Right lobe of liver (tissue), 6 donors: ENCODE measurements around the gene CD300E. TPM values are rescaled to one million over a fixed set of nuclear protein-coding genes. Genes with fewer than 3 reads are reported as not detected.

Experiments used
- ATAC-seq, 4 donors: fragments of 200-7000 bp; cut with Tn5 transposase; one replicate each; pipeline ENCODE4 v1.9.1; 2020; ENCODE audit warnings: mild to moderate bottlenecking in 4 of 4, moderate library complexity in 4 of 4
- DNase-seq, 3 donors: peaks; one replicate each; pipeline ENCODE4 v3.0.0-alpha.2; 2020
- H3K27ac ChIP-seq, 3 donors: fragments of 200-600 bp; one replicate each; pipeline ENCODE4 v1.8.0; 2022
- H3K27me3 ChIP-seq, 2 donors: fragments of 200-600 bp; one replicate each; pipeline ENCODE4 v1.8.0; 2022
- H3K36me3 ChIP-seq, 4 donors: fragments of 200-600 bp; sonication (generic) in 1 of 4; one replicate each; pipeline versions ENCODE4 v1.5.1 to v1.8.0; 2017 to 2022; ENCODE audit warnings: control low read depth in 1 of 4
- H3K4me1 ChIP-seq, 4 donors: fragments of 200-600 bp; sonication (generic) in 1 of 4; one replicate each; pipeline versions ENCODE4 v1.5.1 to v1.8.0; 2017 to 2022; ENCODE audit warnings: control low read depth in 1 of 4
- H3K4me3 ChIP-seq, 3 donors: fragments of 200-600 bp; one replicate each; pipeline ENCODE4 v1.8.0; 2022
- H3K9me3 ChIP-seq, 4 donors: fragments of 200-600 bp; sonication (generic) in 1 of 4; one replicate each; pipeline versions ENCODE4 v1.5.1 to v1.8.0; 2017 to 2022; ENCODE audit warnings: control low read depth in 1 of 4
- CTCF ChIP-seq, 4 donors: fragments of 200-600 bp in 3 of 4; fragments of 450-650 bp in 1 of 4; IDR thresholded peaks; one replicate each; pipeline versions ENCODE4 v1.5.1 to v1.8.0; 2016 to 2022; ENCODE audit warnings: antibody characterized with exemption in 4 of 4, mild to moderate bottlenecking in 2 of 4
- POLR2A ChIP-seq: fragments of 450-650 bp; IDR thresholded peaks from one replicate; pipeline ENCODE4 v1.6.1; 2017; ENCODE audit warnings: antibody characterized with exemption, mild to moderate bottlenecking
- WGBS: methylation state at CpG from one replicate; pipeline ENCODE4 v1.1.6; 2018; ENCODE audit warnings: low coverage, low lambda C conversion rate; ENCODE audit not compliant: insufficient coverage; ENCODE audit errors: missing lambda C conversion rate; 5-methylcytosine and 5-hydroxymethylcytosine counted together
- intact Hi-C, 2 donors: fragments of 100-400 bp; cut with DNase I; formaldehyde crosslinking; loops; one replicate each; pipeline versions ENCODE4 v1.11.2 to v1.14.1; 2022
- total RNA-seq, 6 experiments: library from RNA; depleted of rRNA in 2 of 6; stranded (reverse); fragments of >200 nt in 2 of 6; fragmentation: NEBNext Ultra II Directional in 3 of 6; extraction: Animal tissue kit (Norgen Biotek cat#: 25700) in 3 of 6; gene quantifications; one replicate each; pipeline versions ENCODE4 v1.1.0 to v1.2.4, GENCODE V29; 2016 to 2023
- donor health status: DM: no; HTN: yes; CAD: no.
- donor health status: DM: no; HTN: no; CAD: no.
- donor health status: DM: no; HTN: no; CAD: no.
- donor health status: DM: no; HTN: yes; CAD: no.
- donor health status: DM: no; HTN: yes; CAD: no.

Gene CD300E
- total RNA-seq, 6 experiments from 2014 or later = 0.07 to 0.91 (median 0.34) TPM

DNA sequence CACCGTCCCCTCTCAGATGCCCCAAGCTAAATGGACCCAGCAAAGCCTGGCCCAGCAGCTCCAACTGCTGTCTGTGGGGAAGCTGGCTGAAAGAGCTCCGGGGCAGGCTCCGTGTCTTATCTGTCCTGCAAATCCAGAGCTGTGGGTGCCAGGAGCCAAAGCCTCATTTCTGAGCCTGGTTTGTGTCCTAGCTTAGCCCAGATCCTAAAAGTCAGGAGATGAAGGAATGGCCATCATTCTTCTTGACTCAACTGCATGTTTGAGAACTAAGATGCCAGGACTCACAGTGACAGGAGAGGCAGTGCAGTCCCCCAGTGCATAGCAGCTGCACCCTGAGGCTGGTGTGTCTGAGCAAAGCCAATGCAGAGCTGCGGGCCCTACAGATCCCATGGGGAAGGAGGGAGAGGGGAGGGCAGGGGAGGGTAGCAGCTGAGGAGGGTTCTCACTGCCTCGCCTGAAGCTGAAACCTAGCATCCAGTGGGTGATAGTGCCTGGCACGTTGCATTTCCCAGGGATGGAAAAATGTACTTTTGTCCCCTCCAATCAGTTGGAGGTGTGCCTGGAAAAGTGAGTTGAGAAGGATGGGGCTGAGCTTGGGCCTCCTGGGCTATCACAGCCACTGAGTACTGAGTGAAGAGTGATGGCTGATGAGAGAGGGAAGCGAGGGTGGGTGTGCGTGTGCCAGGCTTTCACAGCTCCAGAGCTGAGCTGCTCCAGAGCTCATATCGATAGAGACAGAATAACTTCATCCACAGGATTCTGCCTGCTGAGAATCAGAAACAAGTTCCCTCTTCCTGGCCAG, 24.5 kb upstream of the CD300E start:
- Histone ChIP-seq H3K4me3 (no peak overlapping the region), H3K27ac (no peak overlapping the region), H3K9me3 (no peaks in the 10 kb centered on the region), H3K27me3 (no peaks in the 10 kb centered on the region), H3K4me1 (no peaks in the 10 kb centered on the region), H3K36me3 (no peaks in the 10 kb centered on the region)
- DNase-seq (no peak), ATAC-seq (no peak)
- no peak for TF ChIP-seq CTCF (IDR thresholded peaks at IDR 0.05)
- no peak for TF ChIP-seq POLR2A
- WGBS = 30% methylated on average over 4 of the region's 9 CpGs
- intact Hi-C loops = no loop called here

DNA sequence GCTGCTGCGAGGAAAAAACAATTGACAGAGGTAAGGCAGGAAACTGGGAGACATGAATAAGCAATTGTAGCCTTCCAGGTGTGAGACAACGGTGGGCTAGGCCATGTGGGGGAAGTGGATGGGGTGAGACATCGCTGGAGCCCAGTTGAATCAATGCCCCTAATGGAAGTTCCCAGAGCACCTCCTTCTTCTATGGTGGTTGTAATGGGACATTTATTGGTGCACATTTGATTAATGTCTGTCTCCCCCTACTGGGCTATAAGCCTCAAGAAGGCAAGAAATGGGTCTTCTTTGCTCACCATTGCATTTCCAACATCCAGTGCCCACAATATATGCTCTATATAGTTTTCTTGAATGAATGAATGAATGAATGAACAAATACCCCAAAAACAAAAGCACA, 22.7 kb upstream of the CD300E start:
- intact Hi-C loops = no loop called here
- Histone ChIP-seq H3K27me3 (no peaks in the 10 kb centered on the region), H3K27ac (no peak overlapping the region), H3K9me3 (no peaks in the 10 kb centered on the region), H3K4me3 (no peak overlapping the region), H3K36me3 (no peaks in the 10 kb centered on the region), H3K4me1 (no peaks in the 10 kb centered on the region)
- DNase-seq = no peak
- peak in 1 of 4 donors; percentile 23 for ATAC-seq
- TF ChIP-seq CTCF (IDR thresholded peaks at IDR 0.05) (peak in 2 of 4 donors; percentile 4 to 8), POLR2A (no peak)
- WGBS = 64% methylated on average over 3 of the region's 3 CpGs

DNA sequence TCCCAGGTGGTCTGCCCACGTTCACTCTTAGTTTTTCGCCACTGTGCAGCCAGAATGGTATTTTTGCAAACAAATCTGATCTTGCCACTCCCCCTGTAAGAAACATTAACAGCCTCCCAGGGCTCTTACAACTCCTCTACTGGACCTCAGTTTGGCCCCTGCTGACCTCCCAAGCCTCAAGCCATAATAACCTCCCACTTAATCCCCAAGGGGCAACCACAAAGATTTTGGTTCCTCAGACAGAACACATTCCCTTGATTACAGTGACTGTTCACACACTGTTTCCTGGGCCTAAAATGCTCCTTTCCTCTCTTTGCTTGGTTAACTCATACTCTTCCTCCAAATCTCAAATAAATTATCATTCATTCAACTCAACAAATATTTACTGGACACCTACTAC, 21.5 kb upstream of the CD300E start:
- Histone ChIP-seq H3K4me1 (no peaks in the 10 kb centered on the region), H3K4me3 (no peak overlapping the region), H3K9me3 (no peaks in the 10 kb centered on the region), H3K27me3 (no peaks in the 10 kb centered on the region), H3K36me3 (no peaks in the 10 kb centered on the region), H3K27ac (no peak overlapping the region)
- WGBS = 73% methylated on average over 2 of the region's 2 CpGs
- intact Hi-C loops = no loop called here
- TF ChIP-seq CTCF (IDR thresholded peaks at IDR 0.05) (no peak), POLR2A (no peak)
- ATAC-seq = no peak
- no peak for DNase-seq

DNA sequence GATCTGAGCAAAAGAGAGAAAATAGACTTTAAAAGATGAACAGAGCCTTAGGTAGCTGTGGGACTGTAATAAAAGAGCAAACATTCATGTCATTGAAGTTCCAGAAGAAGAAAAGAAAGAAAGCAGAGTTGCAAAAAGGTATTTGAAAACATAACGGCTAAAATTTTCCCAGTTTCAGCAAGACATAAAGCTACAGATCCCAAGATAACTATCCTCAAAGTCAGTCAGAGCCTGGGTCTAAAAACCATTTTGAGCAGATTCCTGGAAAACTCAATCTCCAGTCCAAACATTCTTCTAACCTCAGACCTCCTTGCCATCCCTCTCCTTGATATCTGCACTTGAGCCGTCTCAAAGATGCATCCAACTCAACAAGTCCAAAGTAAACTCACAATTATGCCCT, 20.9 kb upstream of the CD300E start:
- WGBS = 61% methylated on average over 2 of the region's 2 CpGs
- no peak overlapping the region for H3K27ac ChIP-seq
- TF ChIP-seq POLR2A = no peak
- no peak for ATAC-seq
- no peaks in the 10 kb centered on the region for H3K27me3 ChIP-seq
- intact Hi-C loops = no loop called here
- H3K4me3 ChIP-seq = no peak overlapping the region
- no peak for DNase-seq
- H3K4me1 ChIP-seq = no peaks in the 10 kb centered on the region
- no peaks in the 10 kb centered on the region for H3K9me3 ChIP-seq
- H3K36me3 ChIP-seq = no peaks in the 10 kb centered on the region

DNA sequence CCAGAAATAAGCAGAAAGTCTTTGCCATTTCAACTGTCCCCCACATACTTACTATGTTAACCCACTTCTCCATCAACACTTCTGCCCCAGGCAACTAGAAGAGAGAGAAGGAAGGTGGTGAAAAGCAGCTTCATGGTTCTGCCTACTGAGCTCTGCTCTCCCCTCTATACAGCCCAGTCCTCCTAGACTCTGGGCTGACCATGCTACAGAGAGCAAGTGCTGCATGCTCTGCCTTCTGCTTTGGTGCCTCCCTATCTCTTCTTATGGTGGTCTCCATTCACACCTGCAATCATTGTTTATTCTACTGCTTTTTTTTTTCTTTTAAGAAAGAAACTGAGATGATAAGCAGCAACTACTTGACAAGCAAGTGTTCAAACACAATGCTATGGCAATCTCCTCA, 20.3 kb upstream of the CD300E start:
- no peaks in the 10 kb centered on the region for H3K9me3 ChIP-seq
- H3K36me3 ChIP-seq = no peaks in the 10 kb centered on the region
- no peaks in the 10 kb centered on the region for H3K27me3 ChIP-seq

More for the DNA sequence above, 20.3 kb upstream of the CD300E start:
- Histone ChIP-seq H3K27ac (no peak overlapping the region), H3K4me1 (no peaks in the 10 kb centered on the region), H3K4me3 (no peak overlapping the region)
- TF ChIP-seq CTCF (IDR thresholded peaks at IDR 0.05) (no peak), POLR2A (no peak)
- intact Hi-C loops = no loop called here
- DNase-seq = no peak
- no peak for ATAC-seq
